HUES48 (cell line): ENCODE measurements around the gene IER2.
"Not testable (repeated sequence)": the region's sequence is repeated elsewhere in the genome, so short reads cannot be mapped to it uniquely, and the experiment has no call there.

Experiments used
- H3K27ac ChIP-seq: one replicate; pipeline ENCODE4 v1.7.0; 2013; ENCODE audit warnings: low read depth, low read length, inconsistent platforms
- H3K27me3 ChIP-seq: 2 replicates; pipeline ENCODE4 v1.6.1; 2013; ENCODE audit warnings: mild to moderate bottlenecking, low read length; ENCODE audit not compliant: control insufficient read depth, insufficient read depth
- H3K36me3 ChIP-seq: 2 replicates; pipeline ENCODE4 v1.6.1; 2013; ENCODE audit warnings: low read length; ENCODE audit not compliant: control insufficient read depth, insufficient read depth
- H3K4me1 ChIP-seq: 2 replicates; pipeline ENCODE4 v1.6.1; 2013; ENCODE audit warnings: mild to moderate bottlenecking, low read length; ENCODE audit not compliant: control insufficient read depth, insufficient read depth
- H3K4me3 ChIP-seq: 2 replicates; pipeline ENCODE4 v1.5.1; 2013; ENCODE audit warnings: mild to moderate bottlenecking, low read depth, low read length
- H3K9ac ChIP-seq: 2 replicates; pipeline ENCODE4 v1.6.1; 2013; ENCODE audit warnings: mild to moderate bottlenecking, low read depth, low read length, moderate library complexity
- H3K9me3 ChIP-seq: 2 replicates; pipeline ENCODE4 v1.6.1; 2013; ENCODE audit warnings: low read length; ENCODE audit not compliant: control insufficient read depth, insufficient read depth

IER2 gene

GRCh38 chr19:13171146-13171545, 20.9 kb downstream of the IER2 start:
- H3K4me3 ChIP-seq: no peak overlapping the region
- H3K27me3 ChIP-seq: no peaks in the 10 kb centered on the region
- peaks cover 15% of the 10 kb centered on the region; the same call in 1 of the 2 replicates for H3K4me1 ChIP-seq
- H3K36me3 ChIP-seq: no peaks in the 10 kb centered on the region
- H3K27ac ChIP-seq: no peak overlapping the region
- no peak overlapping the region for H3K9ac ChIP-seq
- H3K9me3 ChIP-seq: no peaks in the 10 kb centered on the region

- no peak overlapping the region for H3K9ac ChIP-seq
- no peaks in the 10 kb centered on the region for H3K9me3 ChIP-seq
- H3K27me3 ChIP-seq: no peaks in the 10 kb centered on the region
- H3K27ac ChIP-seq: no peak overlapping the region
- peaks cover 9% of the 10 kb centered on the region; the same call in 1 of the 2 replicates for H3K4me1 ChIP-seq
- no peak overlapping the region for H3K4me3 ChIP-seq
- H3K36me3 ChIP-seq: no peaks in the 10 kb centered on the region
Measured at GRCh38 chr19:13172346-13173138, 22.3 kb downstream of the IER2 start.

GRCh38 chr19:13173139-13173737, 23.0 kb downstream of the IER2 start:
- Histone ChIP-seq H3K27me3 (no peaks in the 10 kb centered on the region), H3K9me3 (no peaks in the 10 kb centered on the region), H3K36me3 (no peaks in the 10 kb centered on the region), H3K4me1 (0 out of 2 replicates have a peak, but pooled peaks cover 5% of the 10 kb centered on the region), H3K9ac (no peak overlapping the region), H3K27ac (no peak overlapping the region), H3K4me3 (no peak overlapping the region)

GRCh38 chr19:13176345-13176744, 26.1 kb downstream of the IER2 start:
- Histone ChIP-seq H3K9me3 (no peaks in the 10 kb centered on the region), H3K9ac (no peak overlapping the region), H3K27ac (no peak overlapping the region), H3K27me3 (no peaks in the 10 kb centered on the region), H3K4me3 (no peak overlapping the region), H3K36me3 (no peaks in the 10 kb centered on the region), H3K4me1 (no peaks in the 10 kb centered on the region)

- H3K9me3 ChIP-seq, H3K9ac ChIP-seq, H3K4me1 ChIP-seq, H3K27me3 ChIP-seq, H3K27ac ChIP-seq, H3K36me3 ChIP-seq, H3K4me3 ChIP-seq: not testable (repeated sequence)
Measured at GRCh38 chr19:13177584-13177983, 27.4 kb downstream of the IER2 start.

- H3K36me3 ChIP-seq, H3K4me3 ChIP-seq, H3K9me3 ChIP-seq, H3K27ac ChIP-seq, H3K27me3 ChIP-seq, H3K4me1 ChIP-seq, H3K9ac ChIP-seq: not testable (repeated sequence)
Measured at GRCh38 chr19:13178291-13178690, 28.1 kb downstream of the IER2 start.

- H3K4me1 ChIP-seq: no peaks in the 10 kb centered on the region
- H3K36me3 ChIP-seq: no peaks in the 10 kb centered on the region
- H3K9ac ChIP-seq: no peak overlapping the region
- no peak overlapping the region for H3K27ac ChIP-seq
- no peaks in the 10 kb centered on the region for H3K9me3 ChIP-seq
- H3K4me3 ChIP-seq: no peak overlapping the region
- no peaks in the 10 kb centered on the region for H3K27me3 ChIP-seq
Measured at GRCh38 chr19:13181747-13182388, 31.7 kb downstream of the IER2 start.

GRCh38 chr19:13184926-13185325, 34.7 kb downstream of the IER2 start:
- not testable (repeated sequence) for H3K36me3 ChIP-seq, H3K9me3 ChIP-seq, H3K4me1 ChIP-seq, H3K27ac ChIP-seq, H3K4me3 ChIP-seq, H3K27me3 ChIP-seq, H3K9ac ChIP-seq

GRCh38 chr19:13185763-13186657, 35.8 kb downstream of the IER2 start:
- not testable (repeated sequence) for H3K9ac ChIP-seq, H3K9me3 ChIP-seq, H3K27ac ChIP-seq, H3K27me3 ChIP-seq, H3K36me3 ChIP-seq, H3K4me1 ChIP-seq, H3K4me3 ChIP-seq

GRCh38 chr19:13186688-13187087, 36.5 kb downstream of the IER2 start:
- not testable (repeated sequence) for H3K36me3 ChIP-seq, H3K9ac ChIP-seq, H3K27ac ChIP-seq, H3K9me3 ChIP-seq, H3K27me3 ChIP-seq, H3K4me3 ChIP-seq, H3K4me1 ChIP-seq
